GM19193 (cell line): Measurements from ENCODE around the gene NSUN6.

ENCODE experiments used
- POLR2A ChIP-seq: IDR thresholded peaks from 4 replicates; pipeline ENCODE4 v1.6.1; 2011; ENCODE audit not compliant: insufficient read depth, insufficient read length; ENCODE audit errors: extremely low read depth

Gene NSUN6

DNA sequence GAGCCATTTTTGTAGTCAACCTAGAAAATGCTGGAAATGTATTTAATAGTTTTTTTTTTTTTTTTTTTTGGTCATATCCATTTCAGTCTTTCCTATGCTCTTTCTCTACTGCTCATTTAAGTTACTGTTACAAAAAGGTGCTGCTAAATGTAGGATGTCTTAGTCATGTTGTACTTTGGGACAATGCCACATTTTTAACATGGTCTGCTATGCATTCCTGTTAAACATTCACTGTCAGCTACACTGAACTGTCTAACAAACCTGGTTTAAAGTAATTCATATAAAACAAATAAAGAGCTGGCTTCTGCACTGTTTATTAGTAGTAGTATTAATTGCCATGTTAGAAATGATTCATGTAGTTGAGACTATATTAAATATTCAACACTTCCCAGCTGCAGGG, 108.6 kb downstream of the NSUN6 start:
- TF ChIP-seq POLR2A = no peak

DNA sequence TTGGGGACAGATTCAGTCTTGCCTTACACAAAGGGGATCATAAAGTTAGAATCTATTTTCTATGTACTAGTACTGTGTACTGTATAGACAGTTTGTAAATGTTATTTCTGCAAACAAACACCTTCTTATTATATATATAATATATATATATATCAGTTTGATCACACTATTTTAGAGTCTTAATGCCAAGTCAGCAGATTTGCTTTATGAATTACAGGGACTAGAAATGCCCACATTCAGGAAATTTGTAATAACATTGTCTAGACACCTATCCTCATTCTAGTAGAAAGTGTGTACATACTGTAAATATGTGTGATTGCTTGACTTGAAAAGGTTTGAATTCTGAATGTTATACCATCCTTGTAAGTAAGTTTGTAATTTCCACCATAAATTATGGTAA, 111.2 kb downstream of the NSUN6 start:
- no peak for TF ChIP-seq POLR2A

DNA sequence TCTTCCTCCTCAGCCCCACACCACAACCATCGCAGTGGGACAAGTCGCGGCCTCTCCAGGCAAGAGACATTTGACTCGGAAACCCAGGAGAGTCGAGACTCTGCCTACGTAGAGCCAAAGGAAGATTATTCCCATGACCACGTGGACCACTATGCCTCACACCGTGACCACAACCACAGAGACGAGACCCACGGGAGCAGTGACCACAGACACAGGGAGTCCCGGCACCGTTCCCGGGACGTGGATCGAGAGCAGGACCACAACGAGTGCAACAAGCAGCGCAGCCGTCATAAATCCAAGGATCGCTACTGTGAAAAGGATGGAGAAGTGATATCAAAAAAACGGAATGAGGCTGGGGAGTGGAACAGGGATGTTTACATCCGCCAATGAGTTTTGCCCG, 112.1 kb downstream of the NSUN6 start:
- TF ChIP-seq POLR2A = no peak

DNA sequence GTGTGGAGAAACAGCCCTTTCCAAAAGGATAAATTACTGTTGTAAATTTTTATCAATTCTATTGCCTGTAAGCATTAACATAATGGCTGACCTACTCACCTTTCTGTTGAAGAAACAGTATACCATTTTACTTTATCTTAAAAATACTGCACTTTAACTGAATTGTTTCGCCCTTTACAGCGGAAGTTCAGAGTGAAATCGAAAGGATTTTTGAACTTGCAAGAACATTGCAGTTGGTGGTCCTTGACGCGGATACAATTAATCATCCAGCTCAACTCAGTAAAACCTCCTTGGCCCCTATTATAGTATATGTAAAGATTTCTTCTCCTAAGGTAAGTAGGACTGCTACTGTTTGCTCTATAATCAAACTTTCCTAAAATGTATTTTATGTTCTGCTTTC, 117.5 kb downstream of the NSUN6 start:
- TF ChIP-seq POLR2A = no peak

DNA sequence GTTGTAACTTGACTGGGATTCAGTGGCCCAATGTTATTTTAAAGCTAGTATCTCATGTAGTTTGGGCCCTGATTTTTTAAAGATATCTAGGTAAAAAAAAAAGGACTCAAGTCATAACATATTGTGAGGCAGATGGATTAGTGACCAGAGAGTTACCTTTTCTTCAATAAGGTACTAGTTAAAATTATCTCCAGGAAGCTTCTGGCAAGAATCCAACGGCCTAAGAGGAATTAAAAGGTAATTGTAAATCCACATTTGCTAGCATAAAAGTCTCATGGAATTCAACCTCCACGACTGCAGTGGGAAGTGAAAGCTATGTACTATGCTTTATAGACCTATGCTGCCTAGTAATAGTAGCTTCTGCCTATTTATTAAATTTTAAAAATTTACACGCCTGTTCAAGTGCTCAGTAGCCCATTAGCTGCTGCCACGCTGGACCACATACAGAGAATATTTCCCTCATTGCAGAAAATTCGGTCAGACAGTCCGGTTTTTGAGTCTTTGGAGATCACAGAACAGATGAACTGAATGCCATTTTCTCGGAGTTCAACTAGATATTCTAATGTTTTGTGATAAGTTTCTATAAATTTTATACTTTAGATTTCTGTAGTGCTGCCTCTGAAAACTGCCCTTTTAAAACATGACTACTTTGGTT, 118.4 kb downstream of the NSUN6 start:
- TF ChIP-seq POLR2A = no peak

DNA sequence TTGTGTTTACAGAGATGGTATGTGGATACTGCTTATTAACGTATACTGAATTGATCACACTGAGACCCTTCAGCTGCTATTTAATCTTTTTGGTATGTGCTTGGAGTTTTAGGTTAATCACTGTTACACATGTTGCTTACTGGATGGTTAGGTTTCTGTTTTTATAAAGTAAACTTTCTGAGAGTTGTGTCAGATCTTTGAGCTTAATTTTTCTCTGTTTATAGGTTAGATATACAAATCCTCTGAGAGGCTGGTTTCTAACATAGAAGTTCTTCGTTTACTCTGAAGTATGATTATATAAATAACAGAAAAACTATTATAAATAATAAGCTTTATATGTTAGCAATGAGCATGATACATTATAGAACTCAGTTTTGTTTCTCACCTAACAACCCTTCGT, 123.1 kb downstream of the NSUN6 start:
- no peak for TF ChIP-seq POLR2A

DNA sequence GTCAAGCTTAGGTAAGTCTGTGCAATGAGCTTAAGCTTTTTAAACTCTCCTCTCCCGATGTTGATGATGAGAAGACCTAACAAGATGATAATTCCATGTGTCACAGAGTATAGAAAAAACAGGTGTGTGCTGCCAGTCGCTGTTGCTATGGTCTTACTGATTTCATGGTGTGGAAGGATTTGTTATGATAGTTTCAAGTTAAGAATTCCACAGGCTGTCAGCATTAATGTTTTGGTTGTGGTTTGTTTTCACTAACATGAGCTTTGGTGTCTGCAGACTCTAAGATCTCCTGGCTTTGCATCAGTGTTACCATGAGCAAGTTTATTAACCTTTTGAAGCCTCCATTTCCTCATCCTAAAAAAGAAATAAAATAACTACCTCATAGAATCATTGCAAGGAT, 123.7 kb downstream of the NSUN6 start:
- no peak for TF ChIP-seq POLR2A

DNA sequence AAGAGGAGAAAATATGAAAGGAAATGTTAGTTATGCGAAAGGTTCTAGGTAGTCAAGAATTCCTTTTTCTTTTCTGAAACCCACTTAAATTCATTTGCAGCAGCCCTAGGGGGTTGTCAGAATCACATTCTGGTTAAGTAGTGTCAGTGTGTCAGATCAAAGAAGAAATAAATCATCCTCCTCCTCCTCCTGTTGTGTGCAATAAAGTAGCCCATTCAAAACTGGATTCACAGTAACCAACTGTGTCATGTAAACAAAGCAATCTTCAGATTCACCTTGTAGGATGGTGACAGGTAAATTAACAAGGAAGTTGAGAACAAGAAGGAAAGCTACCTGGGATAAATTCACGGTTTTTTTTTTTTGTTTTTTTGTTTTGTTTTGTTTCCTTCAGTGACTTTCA, 127.5 kb downstream of the NSUN6 start:
- no peak for TF ChIP-seq POLR2A

DNA sequence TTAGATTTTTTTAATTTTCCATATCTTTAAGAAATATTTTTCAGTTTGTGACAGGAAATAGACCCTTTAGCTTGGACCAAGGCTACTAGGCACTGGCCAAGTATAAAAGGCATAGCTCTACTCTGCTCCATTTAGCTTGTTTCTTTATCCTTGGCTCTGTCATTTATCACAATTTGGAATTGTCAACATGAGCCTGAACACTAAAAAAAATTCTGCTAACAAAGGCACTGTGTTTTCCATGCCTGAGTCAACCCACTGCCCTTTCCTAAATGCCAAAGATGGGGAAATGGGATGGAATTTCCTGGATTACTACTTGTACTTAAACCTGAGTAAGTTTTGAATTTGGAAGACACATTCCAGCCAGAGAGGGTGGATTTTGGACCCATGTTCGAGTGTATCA, 128.4 kb downstream of the NSUN6 start:
- no peak for TF ChIP-seq POLR2A

DNA sequence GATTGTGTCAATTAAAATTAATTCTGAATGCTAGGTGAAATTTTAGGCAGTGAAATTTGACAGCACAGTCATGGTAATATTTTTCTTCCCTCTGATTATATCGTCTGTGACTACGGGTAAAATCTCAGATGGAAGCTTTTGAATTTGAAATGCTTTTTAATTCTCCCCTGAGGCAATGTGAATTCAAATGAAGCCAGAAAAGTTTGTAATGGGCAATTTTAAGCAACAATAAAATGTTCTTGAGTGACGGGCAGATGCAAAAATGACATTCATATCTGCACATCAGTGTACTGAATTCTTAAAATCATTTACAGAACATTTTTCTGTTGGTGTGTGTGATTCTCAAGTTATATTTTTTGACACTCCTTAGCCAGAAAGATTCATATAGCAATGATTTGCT, 134.5 kb downstream of the NSUN6 start:
- no peak for TF ChIP-seq POLR2A

DNA sequence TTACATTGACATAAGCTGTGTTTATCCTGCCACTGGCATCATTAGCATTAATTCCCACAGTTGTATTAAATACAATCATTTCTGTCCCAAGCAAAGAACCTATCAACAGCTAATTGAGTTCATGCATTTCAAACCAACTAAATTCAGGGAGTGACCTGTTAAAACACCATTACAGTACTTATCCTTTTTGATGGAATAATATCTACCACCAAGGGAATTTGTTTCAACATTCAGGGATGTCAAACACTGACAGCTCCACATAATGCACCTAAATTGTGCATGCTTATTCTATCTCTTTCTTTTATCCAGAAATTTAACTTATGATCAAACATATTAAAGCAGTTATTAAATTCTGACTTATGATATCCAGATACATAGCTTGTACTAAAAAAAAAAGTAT, 136.8 kb downstream of the NSUN6 start:
- TF ChIP-seq POLR2A = no peak

DNA sequence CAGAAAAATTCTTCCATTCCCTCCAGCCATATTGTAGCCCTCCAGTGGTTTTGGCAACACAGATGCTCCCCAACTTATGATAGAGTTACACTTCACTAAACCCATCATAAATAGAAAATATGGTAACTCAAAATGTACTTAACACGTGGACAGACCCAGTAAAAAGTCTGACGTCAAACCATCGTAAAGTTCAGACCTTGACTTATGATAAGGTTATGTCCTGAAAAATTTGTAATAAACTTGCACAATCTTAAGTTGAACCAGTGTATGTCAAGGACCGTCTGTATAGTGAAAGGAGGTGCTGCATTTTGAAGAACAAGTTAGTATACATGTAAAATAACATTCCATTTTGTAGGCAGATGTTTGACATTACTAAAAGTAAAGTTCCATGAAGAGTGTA, 142.8 kb downstream of the NSUN6 start:
- no peak for TF ChIP-seq POLR2A

DNA sequence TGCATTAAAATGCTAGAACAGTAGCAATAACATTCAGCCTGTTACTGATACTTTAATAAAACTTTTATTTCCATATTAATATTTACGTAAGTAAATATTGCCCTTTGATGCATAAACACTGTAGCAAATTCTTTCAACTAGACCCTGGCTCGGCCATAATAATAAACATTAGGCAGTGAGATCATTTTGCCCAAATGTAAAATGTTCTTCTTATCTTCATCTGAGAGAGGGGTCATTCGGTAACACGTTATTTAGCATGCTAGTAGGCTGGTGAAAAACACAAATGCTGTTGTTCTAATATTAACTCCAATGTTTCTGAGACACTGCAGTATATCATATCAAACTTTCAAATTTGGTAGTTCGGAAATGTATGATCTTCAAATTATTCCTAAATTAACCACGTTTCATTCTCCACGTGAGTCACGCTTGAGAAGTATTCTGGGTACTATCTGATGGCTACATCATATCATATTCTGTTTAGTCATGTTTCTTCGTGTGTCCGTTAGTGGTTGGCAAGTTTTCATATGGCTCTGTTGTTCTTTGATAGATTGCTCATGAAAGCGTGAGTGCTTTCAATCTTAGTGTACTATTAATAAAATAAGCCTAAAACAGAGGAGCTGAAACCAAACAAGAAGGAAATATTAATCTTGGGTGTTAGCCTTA, 145.8 kb downstream of the NSUN6 start:
- no peak for TF ChIP-seq POLR2A

DNA sequence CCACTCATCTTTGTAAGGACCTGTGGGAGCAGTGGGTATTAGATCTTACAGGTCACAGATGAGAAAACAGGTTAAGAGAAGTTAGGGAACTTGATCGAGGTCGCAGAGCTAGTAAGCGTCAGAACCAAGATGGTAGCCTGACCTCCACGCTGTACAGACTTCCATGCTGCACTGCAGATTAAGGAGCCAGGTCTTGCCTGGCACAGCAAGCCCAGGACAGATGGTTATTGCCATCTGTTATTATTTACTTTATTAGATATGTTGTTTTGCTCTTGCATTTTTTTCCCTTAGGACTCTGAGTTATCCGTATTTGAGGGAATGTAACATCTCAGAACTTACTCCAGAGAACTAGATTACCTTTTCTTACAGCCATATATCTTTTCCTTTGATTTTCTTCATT, 147.2 kb downstream of the NSUN6 start:
- TF ChIP-seq POLR2A = no peak

DNA sequence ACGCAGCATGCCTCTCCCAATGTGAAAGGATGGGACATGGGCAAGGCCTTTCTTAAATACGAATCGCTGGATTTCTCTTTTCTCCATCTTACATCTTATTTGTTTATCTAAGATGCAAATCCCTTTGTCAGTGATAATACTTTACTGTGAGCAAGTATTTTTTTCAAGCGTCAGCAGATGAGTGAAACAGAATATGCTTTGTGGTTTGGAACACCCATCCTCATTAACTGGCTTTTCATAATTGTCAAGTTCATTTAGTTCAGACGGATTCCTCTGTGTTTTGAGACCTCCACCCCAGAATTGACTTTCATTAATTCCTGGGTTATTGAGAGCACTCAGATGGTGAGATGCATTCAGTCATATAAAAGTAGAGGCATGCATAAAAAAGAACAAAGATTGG, 149.8 kb downstream of the NSUN6 start:
- TF ChIP-seq POLR2A = no peak

DNA sequence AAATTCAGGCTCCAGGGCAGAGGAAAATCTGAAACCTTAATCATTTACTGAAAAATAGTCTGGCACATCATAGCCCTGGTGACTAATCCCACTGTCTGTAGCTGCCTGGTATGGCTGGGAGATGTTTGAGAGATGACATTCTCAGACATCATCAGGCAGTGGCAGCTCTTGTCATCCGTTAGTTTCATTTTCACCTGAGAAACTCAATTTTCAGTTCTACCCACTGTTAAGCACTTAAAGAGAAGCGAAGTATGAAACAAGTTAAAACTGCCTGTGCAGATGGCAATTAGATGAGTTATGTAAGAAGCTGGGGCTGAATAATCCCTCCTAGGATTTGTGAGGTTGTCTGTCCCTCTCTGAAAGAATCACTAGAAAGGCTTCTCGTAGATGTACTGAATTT, 150.2 kb downstream of the NSUN6 start:
- TF ChIP-seq POLR2A = no peak

DNA sequence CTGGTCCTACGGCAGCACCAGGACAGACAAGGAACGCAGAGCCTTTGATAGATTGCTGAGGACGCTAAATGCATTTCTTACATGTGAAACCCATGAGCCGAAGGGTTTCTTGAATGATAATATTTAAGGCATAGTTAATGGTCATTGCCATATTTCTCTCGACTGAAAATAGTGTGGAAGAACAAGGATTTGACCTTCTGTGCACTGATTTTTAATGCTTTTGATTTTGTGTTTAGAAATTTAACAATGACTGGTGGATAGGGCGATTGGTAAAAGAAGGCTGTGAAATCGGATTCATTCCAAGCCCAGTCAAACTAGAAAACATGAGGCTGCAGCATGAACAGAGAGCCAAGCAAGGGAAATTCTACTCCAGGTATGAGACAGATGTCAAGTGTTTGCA, 150.8 kb downstream of the NSUN6 start:
- no peak for TF ChIP-seq POLR2A
